Measurements from ENCODE around the gene PAK2. TPM values are rescaled to one million over a fixed set of nuclear protein-coding genes. Genes with fewer than 3 reads are reported as not detected.
"Not testable (repeated sequence)": the region's sequence is repeated elsewhere in the genome, so short reads cannot be mapped to it uniquely, and the experiment has no call there.

Gene PAK2
- polyA plus RNA-seq, 1 of the 3 experiments (the other 2 are of a cell fraction), result 27.9 TPM

DNA sequence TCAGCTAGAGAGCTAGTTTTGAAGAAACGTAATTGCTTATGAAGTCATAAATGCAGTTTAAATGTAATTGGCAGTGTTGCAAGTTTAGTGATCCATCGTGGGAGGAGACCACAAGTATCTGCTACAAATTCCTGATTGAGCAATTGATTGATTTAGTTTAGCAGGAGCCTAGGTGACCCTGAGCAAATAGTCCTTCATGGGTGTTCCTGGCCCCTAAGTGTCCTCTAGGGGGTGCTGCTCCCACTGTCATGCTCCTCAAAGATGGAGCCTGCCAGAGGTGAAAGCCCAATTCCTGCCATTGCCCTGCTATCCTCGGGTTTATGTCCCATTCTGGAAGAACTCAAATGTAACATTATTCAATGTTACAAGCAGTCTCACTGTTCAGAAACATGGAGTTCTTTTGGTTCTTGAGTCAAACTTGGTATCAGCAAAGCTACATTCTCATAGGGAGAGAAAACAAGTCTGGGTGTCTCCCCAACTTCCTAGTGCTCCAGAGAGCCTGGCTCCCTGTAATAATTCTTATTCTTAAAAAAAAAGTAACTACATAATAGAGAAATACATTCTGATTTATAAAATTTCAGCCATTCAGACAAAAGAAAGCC lies 98.3 kb downstream of the PAK2 start (continued):
- TF ChIP-seq EP300 (IDR thresholded peaks at IDR 0.05; ENCODE audit: borderline replicate concordance in 1 of 2, low read depth in 1 of 2, low read length in 1 of 2) (no peak), SIN3A (IDR thresholded peaks at IDR 0.05; ENCODE audit: borderline replicate concordance, low read depth, low read length) (no peak)
- TF ChIP-seq, protein P1, sequence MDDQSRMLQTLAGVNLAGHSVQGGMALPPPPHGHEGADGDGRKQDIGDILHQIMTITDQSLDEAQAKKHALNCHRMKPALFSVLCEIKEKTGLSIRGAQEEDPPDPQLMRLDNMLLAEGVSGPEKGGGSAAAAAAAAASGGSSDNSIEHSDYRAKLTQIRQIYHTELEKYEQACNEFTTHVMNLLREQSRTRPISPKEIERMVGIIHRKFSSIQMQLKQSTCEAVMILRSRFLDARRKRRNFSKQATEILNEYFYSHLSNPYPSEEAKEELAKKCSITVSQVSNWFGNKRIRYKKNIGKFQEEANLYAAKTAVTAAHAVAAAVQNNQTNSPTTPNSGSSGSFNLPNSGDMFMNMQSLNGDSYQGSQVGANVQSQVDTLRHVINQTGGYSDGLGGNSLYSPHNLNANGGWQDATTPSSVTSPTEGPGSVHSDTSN (IDR thresholded peaks at IDR 0.05), result no peak

DNA sequence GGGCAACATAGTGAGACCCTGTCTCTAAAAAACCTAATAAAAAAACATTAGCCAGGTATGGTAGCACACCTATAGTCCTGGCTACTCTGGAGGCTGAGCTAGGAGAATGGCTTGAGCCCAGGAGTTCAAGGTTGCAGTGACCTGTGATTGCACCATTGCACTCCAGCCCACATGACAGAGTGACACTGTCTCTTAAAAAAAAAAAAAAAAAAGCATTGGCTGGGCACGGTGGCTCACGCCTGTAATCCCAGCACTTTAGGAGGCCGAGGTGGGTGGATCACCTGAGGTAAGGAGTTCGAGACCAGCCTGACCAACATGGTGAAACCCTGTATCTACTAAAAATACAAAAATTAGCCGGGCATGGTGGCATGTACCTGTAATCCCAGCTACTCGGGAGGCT lies 99.7 kb downstream of the PAK2 start:
- H3K4me1 ChIP-seq (ENCODE audit: control insufficient read depth in 1 of 2, insufficient read depth in 2 of 2, low read depth in 1 of 2, low read length in 1 of 2); H3K9me3 ChIP-seq; POLR2A ChIA-PET; H3K9ac ChIP-seq; H3K36me3 ChIP-seq (replicated peaks in 1 of 2; ENCODE audit: control insufficient read depth in 1 of 2, insufficient read depth in 2 of 2, low read length in 1 of 2); H3K9me2 ChIP-seq; H4K20me1 ChIP-seq (ENCODE audit: insufficient read depth); DNase-seq; H3K79me2 ChIP-seq (ENCODE audit: insufficient read depth); CTCF ChIA-PET; H3F3A ChIP-seq (replicated peaks; ENCODE audit: insufficient read depth); H3K27me3 ChIP-seq (ENCODE audit: insufficient read depth); H3K4me2 ChIP-seq; H3K27ac ChIP-seq (ENCODE audit: low read depth in 2 of 2, low read length in 1 of 2); H3K4me3 ChIP-seq (ENCODE audit: low read depth in 2 of 2, low read length in 1 of 2); H2AFZ ChIP-seq (ENCODE audit: low read depth): not testable (repeated sequence)
- 90% methylated on average over 5 of the region's 6 CpGs for WGBS (ENCODE audit: low lambda C conversion rate)

DNA sequence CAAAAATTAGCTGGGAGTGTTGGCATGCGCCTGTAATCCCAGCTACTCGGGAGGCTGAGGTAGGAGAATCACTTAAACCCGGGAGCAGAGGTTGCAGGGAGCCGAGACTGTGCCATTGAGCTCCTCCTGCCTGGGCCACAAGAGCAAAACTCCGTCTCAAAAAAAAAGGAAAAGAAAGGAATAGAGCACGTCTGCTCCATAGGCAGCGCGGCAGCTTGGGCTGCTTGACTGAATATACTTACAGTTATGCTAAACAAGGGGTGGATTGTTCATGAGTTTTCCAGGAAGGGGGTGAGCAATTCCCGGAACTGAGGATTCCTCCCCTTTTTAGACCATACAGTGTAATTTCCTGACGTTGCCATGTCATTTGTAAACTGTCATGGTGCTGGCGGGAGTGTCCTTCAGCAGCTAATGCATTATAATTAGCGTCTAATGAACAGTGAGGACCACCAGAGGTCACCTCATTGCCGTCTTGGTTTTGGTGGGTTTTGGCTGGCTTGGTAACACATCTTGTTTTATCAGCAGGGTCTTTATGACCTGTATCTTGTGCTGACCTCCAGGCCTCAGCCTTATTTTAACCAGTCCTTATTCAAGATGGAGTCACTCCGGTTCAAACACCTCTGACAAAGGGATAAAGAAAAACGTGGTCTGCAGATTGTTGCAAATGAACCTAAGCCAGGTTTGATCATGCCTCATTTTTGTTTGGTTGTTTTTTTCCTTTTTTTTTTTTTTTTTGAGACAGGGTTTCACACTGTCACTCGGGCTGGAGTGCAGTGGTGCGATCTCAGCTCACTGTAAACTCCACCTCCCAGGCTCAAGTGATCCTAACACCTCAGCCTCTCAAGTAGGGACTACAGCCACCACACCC lies 103.1 kb downstream of the PAK2 start:
- H3K9ac ChIP-seq, result no peak overlapping the region
- no peaks in the 10 kb centered on the region for H3K79me2 ChIP-seq (ENCODE audit: insufficient read depth)
- H3K9me3 ChIP-seq, result no peaks in the 10 kb centered on the region
- no peaks in the 10 kb centered on the region for H3K36me3 ChIP-seq (replicated peaks in 1 of 2; ENCODE audit: control insufficient read depth in 1 of 2, insufficient read depth in 2 of 2, low read length in 1 of 2)
- H3K27ac ChIP-seq (ENCODE audit: low read depth in 2 of 2, low read length in 1 of 2), result no peak overlapping the region
- H3K4me3 ChIP-seq (ENCODE audit: low read depth in 2 of 2, low read length in 1 of 2), result no peak overlapping the region
- no peak overlapping the region for H2AFZ ChIP-seq (ENCODE audit: low read depth)
- no peaks in the 10 kb centered on the region for H3F3A ChIP-seq (replicated peaks; ENCODE audit: insufficient read depth)
- H4K20me1 ChIP-seq (ENCODE audit: insufficient read depth), result no peaks in the 10 kb centered on the region
- no peaks in the 10 kb centered on the region for H3K27me3 ChIP-seq (ENCODE audit: insufficient read depth)
- 81% methylated on average over 17 of the region's 17 CpGs for WGBS (ENCODE audit: low lambda C conversion rate)
- POLR2A ChIA-PET, result no interaction called here
- H3K9me2 ChIP-seq, result no peaks in the 10 kb centered on the region
- H3K4me2 ChIP-seq, result no peak overlapping the region
- no peak for TF ChIP-seq MEF2A (IDR thresholded peaks at IDR 0.05; ENCODE audit: borderline replicate concordance, low read depth)
- no peak for TF ChIP-seq EP300 (IDR thresholded peaks at IDR 0.05; ENCODE audit: borderline replicate concordance in 1 of 2, low read depth in 1 of 2, low read length in 1 of 2)
- TF ChIP-seq JUND (IDR thresholded peaks at IDR 0.05), result no peak
- no peak for TF ChIP-seq FOXM1 (IDR thresholded peaks at IDR 0.05; ENCODE audit: low read depth)
- TF ChIP-seq, protein P2, sequence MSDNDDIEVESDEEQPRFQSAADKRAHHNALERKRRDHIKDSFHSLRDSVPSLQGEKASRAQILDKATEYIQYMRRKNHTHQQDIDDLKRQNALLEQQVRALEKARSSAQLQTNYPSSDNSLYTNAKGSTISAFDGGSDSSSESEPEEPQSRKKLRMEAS (IDR thresholded peaks at IDR 0.05; ENCODE audit: low read depth), result no peak
- TF ChIP-seq FOXJ3 (CRISPR knock-in tag; IDR thresholded peaks at IDR 0.05), result no peak
- TF ChIP-seq, protein P3, sequence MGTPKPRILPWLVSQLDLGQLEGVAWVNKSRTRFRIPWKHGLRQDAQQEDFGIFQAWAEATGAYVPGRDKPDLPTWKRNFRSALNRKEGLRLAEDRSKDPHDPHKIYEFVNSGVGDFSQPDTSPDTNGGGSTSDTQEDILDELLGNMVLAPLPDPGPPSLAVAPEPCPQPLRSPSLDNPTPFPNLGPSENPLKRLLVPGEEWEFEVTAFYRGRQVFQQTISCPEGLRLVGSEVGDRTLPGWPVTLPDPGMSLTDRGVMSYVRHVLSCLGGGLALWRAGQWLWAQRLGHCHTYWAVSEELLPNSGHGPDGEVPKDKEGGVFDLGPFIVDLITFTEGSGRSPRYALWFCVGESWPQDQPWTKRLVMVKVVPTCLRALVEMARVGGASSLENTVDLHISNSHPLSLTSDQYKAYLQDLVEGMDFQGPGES (IDR thresholded peaks at IDR 0.05; ENCODE audit: low read depth, low read length), result no peak
- TF ChIP-seq GATA2 (CRISPR knock-in tag; IDR thresholded peaks at IDR 0.05), result no peak
- TF ChIP-seq, protein P4, sequence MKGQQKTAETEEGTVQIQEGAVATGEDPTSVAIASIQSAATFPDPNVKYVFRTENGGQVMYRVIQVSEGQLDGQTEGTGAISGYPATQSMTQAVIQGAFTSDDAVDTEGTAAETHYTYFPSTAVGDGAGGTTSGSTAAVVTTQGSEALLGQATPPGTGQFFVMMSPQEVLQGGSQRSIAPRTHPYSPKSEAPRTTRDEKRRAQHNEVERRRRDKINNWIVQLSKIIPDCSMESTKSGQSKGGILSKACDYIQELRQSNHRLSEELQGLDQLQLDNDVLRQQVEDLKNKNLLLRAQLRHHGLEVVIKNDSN (IDR thresholded peaks at IDR 0.05; ENCODE audit: borderline replicate concordance, low read depth), result no peak
- no peak for TF ChIP-seq POLR2AphosphoS5 (IDR thresholded peaks at IDR 0.05; ENCODE audit: low read depth, low read length)
- TF ChIP-seq RXRA (IDR thresholded peaks at IDR 0.05; ENCODE audit: borderline replicate concordance, low read depth), result no peak
- no peak for TF ChIP-seq SIN3A (IDR thresholded peaks at IDR 0.05; ENCODE audit: borderline replicate concordance, low read depth, low read length)
- no peak for TF ChIP-seq SMC3 (IDR thresholded peaks at IDR 0.05; ENCODE audit: low read depth, low read length)
- CTCF ChIA-PET, result no interaction called here
- no peak for DNase-seq
- no peaks in the 10 kb centered on the region for H3K4me1 ChIP-seq (ENCODE audit: control insufficient read depth in 1 of 2, insufficient read depth in 2 of 2, low read depth in 1 of 2, low read length in 1 of 2)
